ENCODE measurements around the gene CHST10.

CHST10 gene

DNA sequence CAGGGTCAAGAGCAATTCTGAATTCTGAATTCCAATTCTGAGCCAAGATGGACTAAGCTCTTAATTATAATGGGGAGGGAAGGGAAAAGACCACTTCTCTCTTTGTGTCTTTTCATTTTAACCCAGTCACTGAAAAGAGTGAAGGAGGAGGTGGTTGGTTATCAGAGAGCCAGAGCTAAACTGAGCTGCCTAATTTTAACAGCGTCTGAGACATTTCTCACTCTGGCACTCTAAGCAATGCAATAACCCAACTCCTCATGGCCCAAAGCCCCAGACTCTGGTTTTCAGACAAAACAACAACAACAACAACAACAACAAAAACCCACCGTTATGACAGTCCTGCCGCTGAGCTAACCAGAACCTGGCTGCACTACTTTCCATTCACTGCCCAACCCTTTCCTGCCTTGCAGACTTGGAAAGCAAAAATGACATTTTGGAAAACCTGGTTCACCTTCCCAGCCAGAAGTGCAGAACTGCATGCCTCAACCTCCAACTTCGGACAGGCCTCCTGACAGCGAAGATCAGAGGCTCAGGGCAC is 1.0 kb downstream of the CHST10 start:
- no peak for DNase-seq (ENCODE audit: low spot score)

DNA sequence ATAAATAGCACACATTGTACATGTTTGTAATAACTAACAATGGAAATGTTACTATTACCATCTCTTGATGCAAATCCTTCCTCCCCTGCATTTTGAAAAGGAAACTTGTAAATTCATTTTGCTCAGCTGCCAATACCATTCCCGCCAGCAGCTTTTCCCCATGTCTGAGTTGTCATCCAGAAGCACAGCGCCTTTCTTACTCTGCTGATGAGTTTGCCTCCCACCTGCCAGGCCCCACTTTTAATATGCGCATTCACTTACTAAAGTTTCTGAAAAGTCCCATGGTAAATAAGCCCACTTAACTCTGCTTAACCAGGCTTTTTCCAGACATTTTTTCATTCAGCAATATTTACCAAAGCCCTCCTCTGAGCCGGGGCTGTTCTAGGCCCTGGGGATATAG is 3.9 kb downstream of the CHST10 start:
- DNase-seq (ENCODE audit: low spot score): no peak

DNA sequence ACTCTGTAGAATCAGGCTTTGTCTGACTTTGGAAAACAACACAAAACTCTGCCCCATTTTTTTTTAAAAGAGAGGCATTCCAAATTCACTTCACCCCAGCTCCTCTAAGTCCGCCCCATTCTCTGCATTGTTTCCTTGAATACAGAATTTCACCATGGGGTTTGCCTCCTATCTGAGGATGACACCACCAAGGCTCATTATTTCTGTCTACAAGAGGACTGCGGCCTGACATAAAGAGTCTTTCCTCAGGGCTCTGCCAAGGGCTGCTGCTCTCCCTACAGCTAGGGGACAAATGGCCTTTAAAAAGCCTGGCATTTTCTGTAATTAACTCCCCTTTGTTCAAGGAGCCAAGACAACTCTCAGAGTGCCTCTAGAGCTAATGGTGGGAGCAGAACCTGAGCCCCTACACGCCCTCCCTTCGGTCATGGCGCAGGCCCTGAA is 4.6 kb downstream of the CHST10 start:
- DNase-seq (ENCODE audit: low spot score): peak; percentile 24

DNA sequence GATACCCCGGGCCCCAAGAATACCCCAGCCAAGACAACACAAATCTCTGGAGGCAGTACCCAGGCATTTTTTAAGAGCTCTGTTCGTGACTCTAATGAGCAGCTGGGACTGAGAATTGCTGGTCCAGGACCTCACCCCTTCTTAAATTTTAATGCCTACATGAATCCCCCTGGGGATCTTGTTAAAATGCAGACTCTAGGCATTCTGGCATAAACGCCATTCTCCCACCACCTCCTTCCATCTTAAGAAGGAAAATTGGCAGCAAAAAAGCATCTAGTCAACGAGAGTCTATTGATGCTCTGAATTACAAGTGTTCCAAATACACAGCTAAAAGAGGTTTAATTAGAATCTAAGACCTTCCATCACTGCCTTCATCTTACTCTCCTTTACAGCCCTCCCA is 5.0 kb downstream of the CHST10 start:
- DNase-seq (ENCODE audit: low spot score): no peak

DNA sequence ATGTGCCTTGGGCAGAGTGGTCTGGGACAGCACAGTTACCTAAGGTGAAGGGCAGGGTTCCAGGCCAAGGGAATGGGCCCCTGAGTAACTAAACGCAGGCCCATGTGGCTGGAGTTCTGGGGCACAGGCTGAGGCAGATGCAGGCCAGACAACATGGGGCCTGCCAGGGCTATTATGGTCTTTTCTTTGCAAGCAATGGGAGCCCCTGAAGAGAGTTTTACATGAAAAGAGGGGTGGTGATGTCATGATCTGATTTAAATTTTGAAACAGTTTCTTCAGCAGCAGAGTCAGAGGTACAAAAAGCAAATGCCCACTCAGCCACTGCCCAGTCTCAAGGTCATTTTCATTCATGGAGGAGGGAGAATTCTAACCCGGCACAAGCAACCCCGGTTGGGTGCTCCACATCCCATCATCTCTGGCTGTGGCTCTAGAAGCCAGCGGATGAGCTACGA is 5.6 kb downstream of the CHST10 start:
- no peak for DNase-seq (ENCODE audit: low spot score)

DNA sequence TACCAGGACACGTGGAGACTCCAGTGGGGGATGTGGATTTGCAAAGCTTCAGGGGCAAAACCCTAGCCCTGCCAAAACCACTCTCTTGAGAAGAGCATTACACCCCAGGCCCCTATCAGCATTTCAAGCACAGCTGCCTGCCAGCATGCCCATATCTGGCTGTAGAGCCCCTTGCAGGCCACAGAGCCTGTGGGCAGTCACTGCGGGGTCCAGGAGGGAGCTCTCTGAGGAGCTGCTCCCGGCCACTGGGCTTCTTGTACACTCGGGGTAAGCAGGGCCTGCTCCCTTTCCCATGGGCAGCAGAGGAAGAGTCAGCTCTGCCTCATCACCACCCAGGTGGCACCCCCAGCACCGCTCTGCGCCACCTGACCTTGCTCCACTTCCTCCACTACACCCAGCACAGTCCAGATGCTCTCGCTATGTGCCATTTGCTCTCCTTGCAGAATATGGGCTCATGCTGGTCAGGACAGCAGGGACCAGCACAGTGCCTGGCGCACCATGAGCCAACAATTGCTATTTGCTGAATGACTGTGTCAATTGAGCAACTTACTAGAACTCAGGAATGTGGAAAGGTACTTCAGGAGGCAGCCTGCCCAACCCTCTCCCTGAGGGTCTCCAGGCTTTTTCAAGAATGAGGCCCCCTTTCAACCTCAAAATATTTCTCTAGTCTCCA is 7.4 kb downstream of the CHST10 start:
- no peak for DNase-seq (ENCODE audit: low spot score)

DNA sequence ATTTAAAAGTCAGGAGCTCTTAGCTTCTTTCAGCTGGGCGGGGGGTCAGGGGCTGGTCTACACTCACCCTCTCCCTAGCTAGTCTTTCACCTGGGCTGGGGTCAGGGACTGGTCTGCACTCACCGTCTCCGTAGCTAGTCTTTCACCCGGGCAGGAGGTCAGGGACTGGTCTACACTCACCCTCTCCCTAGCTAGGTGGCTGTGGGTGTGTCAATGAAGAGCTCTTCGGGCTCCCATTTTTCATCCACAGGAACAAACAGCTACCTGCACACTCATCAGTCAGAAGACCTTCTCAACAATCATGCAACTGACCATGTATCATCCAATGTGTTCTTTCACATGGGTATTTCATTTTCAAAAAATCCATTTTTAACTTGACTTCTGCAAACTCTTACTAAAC is 8.0 kb downstream of the CHST10 start:
- no peak for DNase-seq (ENCODE audit: low spot score)

DNA sequence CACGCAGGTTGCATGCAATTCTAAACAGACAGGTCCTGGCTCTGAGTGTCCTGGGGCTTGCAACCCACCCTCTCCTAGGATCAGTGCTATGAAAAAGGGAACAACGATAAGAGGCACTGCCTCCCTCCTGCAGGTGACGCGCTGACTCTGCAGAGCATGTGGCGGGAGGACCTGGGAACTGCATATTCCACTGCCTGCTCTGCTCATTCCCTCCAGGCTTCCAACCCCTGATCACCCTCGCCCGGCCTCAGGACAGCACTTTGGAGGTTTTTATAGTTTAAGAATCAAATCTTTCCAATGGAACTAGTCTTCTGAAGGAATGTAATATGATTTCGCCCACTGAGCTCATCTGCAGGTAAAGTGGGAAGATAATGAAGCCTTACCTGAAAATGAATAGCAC is 8.5 kb downstream of the CHST10 start:
- no peak for DNase-seq (ENCODE audit: low spot score)

DNA sequence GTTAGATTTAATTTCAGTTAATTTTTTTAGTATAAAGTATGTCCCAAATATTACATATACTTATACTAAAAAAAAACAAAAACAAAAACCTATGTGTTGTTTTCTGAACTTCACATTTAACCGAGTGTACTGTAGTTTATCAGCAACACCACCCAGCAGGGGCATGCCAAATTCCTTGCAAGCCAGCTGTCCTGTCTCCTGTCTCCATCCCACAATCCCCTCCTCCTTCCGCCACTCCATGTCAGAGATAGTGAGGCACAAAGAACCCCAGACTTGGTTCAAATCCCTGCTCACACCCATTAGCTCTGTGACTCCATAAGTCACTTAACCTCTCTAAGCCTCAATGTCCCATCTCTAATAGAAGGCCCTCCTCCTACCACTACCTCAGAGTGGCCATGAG is 9.4 kb downstream of the CHST10 start:
- no peak for DNase-seq (ENCODE audit: low spot score)

DNA sequence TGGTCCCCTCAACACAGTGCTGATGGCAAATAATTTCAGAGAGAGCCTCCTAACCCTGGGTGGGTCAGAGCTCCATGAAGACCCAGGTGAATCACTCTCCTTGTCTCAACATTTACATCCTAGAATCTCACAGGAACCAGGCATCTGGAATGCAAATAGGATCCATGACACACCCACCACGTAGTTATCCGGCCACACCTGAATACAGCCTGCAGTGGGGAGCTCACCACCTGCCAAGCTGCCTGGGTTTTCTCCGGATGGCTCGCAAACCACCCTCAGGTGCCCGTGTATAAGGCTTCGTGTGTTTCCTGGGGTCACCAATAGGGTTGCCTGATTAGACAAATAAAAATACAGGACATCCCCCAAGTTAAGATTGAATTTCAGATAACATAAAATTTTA is 9.9 kb downstream of the CHST10 start:
- no peak for DNase-seq (ENCODE audit: low spot score)

DNA sequence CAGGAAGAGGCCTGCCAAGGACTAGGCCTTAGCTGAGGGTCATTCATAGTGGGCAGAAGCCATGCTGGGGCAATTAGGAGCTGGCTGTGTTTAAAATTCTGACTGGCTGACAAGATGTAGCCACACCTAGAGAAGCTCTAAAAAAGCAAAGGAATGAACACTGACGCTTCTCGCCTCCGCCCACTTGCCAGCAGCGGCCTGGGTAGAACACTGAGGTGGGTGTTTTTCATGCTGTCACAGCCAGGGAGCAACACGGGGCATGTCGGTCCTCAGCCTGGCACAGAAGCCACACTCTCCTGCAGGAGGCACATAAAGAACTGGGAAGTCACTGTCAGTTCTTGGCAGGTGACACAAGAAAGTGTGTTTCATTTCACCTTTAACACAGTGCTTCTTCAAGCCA is 10.4 kb downstream of the CHST10 start:
- DNase-seq (ENCODE audit: low spot score): no peak

DNA sequence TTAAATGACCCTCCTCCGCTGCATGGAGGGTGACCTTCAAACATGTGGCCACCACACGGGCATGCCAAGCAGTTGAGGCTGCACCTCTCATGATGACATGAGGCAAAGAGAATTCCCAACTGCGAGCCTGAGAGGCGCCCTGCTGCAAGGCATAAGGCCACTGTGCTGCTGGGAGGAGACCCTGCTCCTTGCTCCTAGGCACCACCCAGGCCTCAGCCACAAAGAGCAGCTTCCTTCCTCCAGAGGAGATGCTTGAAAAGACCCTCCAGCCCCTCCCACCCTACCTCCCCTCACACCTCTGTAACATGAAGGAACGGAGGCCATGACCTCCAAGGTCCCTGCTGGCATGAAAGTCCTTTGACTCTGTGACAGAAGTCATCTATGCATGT is 11.4 kb downstream of the CHST10 start:
- no peak for DNase-seq (ENCODE audit: low spot score)

DNA sequence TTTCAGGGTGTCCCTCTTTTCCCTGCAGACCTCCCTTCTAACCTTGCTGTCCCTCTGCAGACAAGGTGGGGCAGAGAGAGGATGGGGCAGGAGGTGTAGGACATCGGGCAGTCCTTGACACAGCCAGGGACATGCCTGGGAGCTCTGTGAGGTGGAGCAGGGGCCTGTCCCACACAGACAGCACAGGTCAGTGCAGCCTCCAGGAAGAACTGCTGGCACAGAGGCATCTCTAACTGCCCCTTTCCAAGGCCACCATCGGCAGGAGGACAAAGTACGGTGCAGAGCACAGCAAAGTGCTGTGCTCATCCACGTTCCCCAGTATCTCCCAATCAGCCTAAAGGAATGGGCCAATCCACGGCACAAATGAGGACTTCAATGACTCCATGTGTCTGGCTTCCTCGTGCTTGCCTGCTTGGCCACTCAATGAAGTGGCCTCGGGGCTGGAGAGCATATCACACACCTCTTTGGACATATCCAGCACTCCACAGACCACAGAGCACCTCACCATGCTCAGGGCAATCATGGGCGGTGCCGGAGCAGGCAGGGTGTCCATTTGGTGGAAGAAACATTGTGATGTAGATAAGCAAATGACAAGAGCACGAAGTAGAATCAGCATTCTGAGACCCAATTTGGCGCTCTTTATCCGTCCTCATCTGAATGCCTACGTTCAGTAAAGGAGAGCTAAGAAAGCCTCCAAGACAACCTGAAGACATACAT is 11.9 kb downstream of the CHST10 start:
- DNase-seq (ENCODE audit: low spot score): no peak

DNA sequence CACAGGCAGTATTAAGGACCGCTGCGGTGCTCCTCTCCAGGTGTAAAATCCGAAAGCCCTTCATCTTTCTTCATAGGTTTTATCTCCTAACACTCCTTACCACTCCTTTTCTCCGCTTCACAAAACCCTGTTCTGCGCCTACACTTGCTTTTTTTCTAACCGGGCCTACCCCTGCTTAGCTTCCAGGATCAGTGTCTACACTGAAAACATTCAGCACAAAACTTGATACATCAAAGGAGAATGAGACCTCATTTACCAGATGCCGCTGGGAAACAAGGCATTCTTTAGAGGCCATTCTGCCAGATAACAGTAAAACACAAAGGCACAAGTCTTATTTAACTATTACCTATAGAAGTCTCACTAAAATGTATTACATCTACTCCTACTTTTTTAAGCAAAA is 13.1 kb downstream of the CHST10 start:
- DNase-seq (ENCODE audit: low spot score): no peak

DNA sequence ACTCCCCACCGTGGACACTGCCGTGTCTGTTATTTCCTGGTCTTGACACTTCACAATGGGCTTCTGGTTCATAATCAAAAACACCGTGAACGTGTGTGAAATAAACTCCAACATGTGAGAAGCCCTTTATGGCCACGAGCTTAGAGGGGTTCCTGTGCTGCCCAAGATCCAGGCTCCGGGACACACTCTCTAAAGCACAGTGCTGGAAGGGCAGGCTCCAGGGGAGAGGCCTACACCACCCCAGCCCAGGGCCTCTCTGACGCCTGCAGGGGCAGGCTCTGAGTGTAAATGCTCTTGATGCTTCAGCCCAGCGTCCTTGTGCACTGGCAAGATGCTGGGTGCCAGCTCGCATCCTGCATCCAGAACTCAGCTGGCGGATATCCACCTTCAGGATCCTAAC is 13.7 kb downstream of the CHST10 start:
- no peak for DNase-seq (ENCODE audit: low spot score)

DNA sequence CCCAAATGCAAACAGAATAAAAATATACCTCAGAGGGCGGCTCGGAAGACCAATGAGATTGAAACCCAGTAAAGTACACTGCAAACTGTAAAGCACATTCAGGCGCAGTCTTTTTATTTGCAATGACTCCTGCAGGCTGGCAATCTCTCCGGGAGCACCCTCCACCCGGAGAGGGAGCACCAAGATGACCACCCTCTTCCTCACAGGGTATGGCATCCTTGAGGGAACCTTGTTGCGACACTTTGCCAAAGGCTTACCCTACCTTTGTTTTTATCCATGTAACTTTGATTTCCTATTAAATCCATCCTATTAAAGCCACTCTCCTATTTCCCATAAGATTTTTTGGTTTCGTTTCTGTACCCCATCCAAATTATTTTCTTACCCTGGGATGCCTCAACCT is 16.2 kb downstream of the CHST10 start:
- DNase-seq (ENCODE audit: low spot score): no peak

DNA sequence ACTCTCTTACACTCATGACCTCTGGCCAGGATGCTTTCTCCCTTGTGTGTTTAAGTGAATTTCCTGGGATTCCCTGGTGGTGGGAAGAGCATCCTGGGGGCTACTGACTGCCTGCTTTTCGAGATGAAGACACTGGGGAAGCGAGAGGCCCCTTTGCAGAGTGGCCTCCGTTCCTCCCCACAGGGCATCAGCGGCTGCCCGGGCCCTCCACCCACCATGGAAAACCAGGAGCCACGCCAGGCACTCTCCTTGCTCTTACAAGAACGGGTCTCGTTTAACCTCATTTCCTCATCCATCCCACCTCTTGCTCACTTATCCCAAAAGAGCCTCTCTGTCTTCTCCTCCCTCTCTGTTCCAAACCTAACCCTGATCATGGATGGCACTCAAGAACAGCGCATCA is 17.8 kb downstream of the CHST10 start:
- DNase-seq (ENCODE audit: low spot score): no peak

DNA sequence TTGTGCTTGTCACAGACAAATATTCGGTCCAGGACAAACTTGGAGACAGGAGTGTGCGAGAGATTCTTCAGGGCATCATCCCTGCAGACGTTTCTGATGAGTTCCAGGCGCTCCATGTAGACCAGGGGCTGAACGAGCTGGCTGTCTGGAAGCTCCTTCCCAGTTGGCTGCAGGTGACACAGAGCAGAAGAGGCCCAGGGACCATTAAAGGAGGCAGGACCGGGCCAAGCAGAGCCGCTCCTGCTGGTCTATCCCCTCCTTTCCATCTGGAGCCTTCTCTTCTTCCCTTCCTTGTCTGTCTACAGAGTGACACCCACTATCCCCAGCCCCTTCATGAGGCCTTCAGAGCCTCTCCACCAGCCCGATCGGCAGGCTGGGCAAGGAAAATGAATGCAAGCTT is 19.5 kb downstream of the CHST10 start:
- no peak for DNase-seq (ENCODE audit: low spot score)

DNA sequence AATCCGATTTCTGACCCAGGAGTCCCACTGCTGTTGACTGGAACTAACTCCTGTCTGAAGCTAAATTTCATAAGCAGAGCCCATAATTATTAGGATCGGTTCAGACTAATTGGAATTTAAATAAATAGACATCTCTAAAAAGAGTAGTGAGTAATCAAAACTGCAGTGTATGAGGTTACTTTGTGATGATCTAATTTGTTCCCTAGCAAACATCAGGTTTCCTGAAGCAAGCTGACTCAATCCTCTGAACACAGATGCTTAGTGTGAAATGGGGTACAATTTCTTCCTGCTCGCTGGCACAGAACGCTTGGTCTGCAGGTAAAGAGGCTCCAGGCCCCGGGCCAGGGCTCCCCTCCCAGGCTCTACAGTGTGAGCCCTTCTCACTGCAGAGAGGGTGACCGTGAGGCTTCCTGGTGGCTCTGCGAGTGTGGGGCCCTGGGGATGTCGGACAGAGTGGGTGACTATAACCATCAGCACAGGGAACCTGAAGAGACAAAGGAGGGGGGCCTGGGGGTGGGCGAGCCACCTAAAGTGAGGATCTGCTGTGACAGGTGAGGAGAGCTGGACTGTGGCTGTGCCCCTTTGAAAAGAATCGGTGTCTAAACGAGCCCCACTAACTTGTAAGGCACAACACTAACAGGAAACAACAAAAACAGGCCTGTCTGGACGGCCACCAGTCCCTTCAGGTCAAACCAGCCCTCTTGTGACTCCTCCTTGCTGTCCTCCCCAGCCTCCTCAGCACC is 20.2 kb downstream of the CHST10 start:
- DNase-seq (ENCODE audit: low spot score): no peak

DNA sequence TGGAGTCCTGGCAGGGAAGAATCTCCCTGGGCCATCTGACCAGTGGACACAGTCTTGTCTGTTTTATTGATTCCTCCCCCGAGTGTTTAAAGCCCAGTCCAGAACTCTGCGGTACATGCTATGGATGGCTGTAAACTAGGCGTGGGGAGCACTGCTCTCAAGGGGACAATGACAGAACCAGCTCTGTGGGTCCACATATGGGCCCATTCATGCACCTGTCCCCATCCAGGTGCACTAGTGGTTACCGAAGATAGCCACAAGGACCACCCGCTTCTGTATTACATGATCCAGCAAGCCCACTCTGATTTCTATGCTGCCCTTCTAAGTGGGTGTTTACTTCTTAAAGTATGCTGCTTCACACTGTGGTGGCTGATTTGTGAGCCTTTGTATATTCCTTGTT is 21.0 kb downstream of the CHST10 start:
- no peak for DNase-seq (ENCODE audit: low spot score)

DNA sequence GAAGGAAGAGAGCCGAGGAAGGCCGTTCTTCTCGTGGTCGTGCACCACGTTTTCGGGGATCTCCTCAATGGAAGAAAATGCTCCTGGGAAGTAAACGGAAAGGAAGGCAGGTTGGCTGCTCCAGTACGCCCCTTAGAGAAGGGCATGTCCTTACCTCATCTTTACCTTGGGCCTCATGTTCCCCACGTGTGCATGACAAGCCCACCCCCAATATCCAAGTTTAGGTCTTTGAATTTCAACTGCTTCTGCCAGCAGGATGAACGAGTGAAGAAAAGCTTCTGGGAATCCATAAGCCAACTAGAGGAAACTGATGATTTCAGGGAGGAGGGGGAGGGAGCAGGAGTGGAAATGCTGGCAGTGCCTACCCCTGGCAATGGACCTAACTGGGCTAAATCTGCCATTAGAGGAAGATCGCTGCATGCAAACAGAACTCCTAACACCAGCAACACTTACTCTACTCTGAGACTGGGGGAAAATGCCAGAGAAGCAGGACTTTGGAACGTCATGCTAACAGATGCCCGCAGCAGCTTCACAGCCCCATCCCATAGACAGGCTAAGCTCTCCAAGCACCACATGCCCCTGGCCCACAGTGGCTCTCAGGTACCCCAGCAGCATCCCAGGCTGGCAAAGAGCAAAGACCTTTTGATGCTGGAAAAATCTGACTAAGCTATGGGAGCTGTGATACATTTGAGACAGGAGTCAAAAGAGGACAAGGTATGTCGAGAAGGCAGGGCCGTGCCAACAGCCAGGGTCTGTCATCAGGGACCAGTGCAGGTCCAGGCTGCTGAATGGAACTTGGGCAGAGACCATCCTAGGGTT is 21.7 kb downstream of the CHST10 start:
- no peak for DNase-seq (ENCODE audit: low spot score)

DNA sequence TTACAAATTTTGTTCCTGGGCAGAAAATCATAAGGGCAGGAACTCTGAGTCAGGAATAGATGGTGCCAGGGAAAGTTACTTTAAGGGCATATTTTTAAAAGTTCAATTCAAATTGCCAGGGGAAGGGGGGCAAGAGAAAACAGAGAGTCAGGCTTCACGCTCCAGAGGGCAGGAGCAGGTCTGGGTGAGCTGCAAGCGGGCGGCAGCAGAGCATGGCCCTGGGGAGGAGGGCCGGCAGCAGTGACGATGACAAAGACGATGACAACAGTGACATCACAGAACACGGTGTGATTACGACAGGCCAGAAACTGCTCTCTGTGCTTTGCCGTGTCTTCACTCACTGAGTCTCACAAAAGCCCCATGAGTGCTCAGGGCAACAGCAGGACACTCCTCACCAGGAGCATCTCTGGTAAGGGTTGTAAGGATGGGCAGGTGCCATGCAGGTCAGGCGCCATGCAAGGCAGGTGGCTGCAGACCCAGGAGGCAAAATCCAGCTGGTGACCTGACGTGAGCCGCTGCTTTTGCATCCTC is 23.3 kb downstream of the CHST10 start:
- DNase-seq (ENCODE audit: low spot score): no peak
